Sciatic nerve (tissue), 2 donors: ENCODE measurements around the gene ADO. TPM values are rescaled to one million over a fixed set of nuclear protein-coding genes. Genes with fewer than 3 reads are reported as not detected.
"Not testable (repeated sequence)": the region's sequence is repeated elsewhere in the genome, so short reads cannot be mapped to it uniquely, and the experiment has no call there.

Experiments
- ATAC-seq: fragments of 200-7000 bp; cut with Tn5 transposase; one replicate; pipeline ENCODE4 v1.9.1; 2020; ENCODE audit warnings: mild to moderate bottlenecking, moderate library complexity
- DNase-seq: peaks from one replicate; pipeline ENCODE4 v3.0.0-alpha.2; 2020; ENCODE audit warnings: low spot score
- intact Hi-C: fragments of 100-400 bp; cut with DNase I; formaldehyde crosslinking; loops from one replicate; pipeline ENCODE4 v1.14.2; 2022
- total RNA-seq: library from RNA; stranded (reverse); fragmentation: NEBNext Ultra II Directional; extraction: Animal tissue kit (Norgen Biotek cat#: 25700); gene quantifications from one replicate; pipeline ENCODE4 v1.2.1, GENCODE V29; 2021
- donor health status: DM: no; HTN: no; CAD: no.
- donor health status: DM: no; HTN: no; CAD: no.

Gene ADO
- total RNA-seq, result 35.1 TPM

GRCh38 chr10:62804356-62805230, at the start of gene ADO:
Gene ADO (plus strand): TSS chr10:62804720. CDS start chr10:62805060, 340 bp downstream.
- intact Hi-C loops, result no loop called here
- DNase-seq (peak; percentile 89), ATAC-seq (peak; percentile 97)

- ATAC-seq (no peak), DNase-seq (no peak)
- intact Hi-C loops, result no loop called here
Measured at GRCh38 chr10:62754963-62755362, 49.6 kb upstream of the ADO start.

- DNase-seq, result no peak
- intact Hi-C loops, result no loop called here
- ATAC-seq, result no peak
Measured at GRCh38 chr10:62755662-62756653, 48.6 kb upstream of the ADO start.

GRCh38 chr10:62759599-62760175, 44.8 kb upstream of the ADO start:
- ATAC-seq (peak; percentile 62), DNase-seq (no peak)
- intact Hi-C loops, result no loop called here

GRCh38 chr10:62760401-62760800, 44.1 kb upstream of the ADO start:
- intact Hi-C loops, result no loop called here
- peak; percentile 63 for ATAC-seq
- DNase-seq, result no peak

- DNase-seq (no peak), ATAC-seq (no peak)
- intact Hi-C loops, result no loop called here
Measured at GRCh38 chr10:62761115-62761514, 43.4 kb upstream of the ADO start.

- intact Hi-C loops, result no loop called here
- DNase-seq (no peak), ATAC-seq (no peak)
Measured at GRCh38 chr10:62763155-62763554, 41.4 kb upstream of the ADO start.

GRCh38 chr10:62764011-62764410, 40.5 kb upstream of the ADO start:
- DNase-seq (no peak), ATAC-seq (no peak)
- intact Hi-C loops, result no loop called here

GRCh38 chr10:62765726-62766125, 38.8 kb upstream of the ADO start:
- no peak for DNase-seq
- intact Hi-C loops, result no loop called here
- no peak for ATAC-seq

GRCh38 chr10:62766386-62766785, 38.1 kb upstream of the ADO start:
- ATAC-seq (no peak), DNase-seq (no peak)
- intact Hi-C loops, result no loop called here

GRCh38 chr10:62769574-62770242, 34.8 kb upstream of the ADO start:
- intact Hi-C loops, result no loop called here
- ATAC-seq (peak; percentile 48), DNase-seq (no peak)

- intact Hi-C loops, result no loop called here
- peak; percentile 87 for ATAC-seq
- no peak for DNase-seq
Measured at GRCh38 chr10:62772186-62772974, 32.1 kb upstream of the ADO start.

- intact Hi-C loops, result no loop called here
- no peak for DNase-seq
- ATAC-seq, result no peak
Measured at GRCh38 chr10:62778125-62778524, 26.4 kb upstream of the ADO start.

- intact Hi-C loops, result no loop called here
- no peak for ATAC-seq
Measured at GRCh38 chr10:62779487-62780248, 24.9 kb upstream of the ADO start.

GRCh38 chr10:62784537-62784936, 20.0 kb upstream of the ADO start:
- intact Hi-C loops, ATAC-seq, DNase-seq: not testable (repeated sequence)

More at GRCh38 chr10:62779487-62780248, 24.9 kb upstream of the ADO start:
- DNase-seq, result no peak

GRCh38 chr10:62788285-62788684, 16.2 kb upstream of the ADO start:
- DNase-seq, ATAC-seq, intact Hi-C loops: not testable (repeated sequence)

GRCh38 chr10:62788861-62789467, 15.6 kb upstream of the ADO start:
- peak; percentile 72 for ATAC-seq
- DNase-seq, result no peak
- intact Hi-C loops, result no loop called here
